ENCODE results near the gene SRMS.
"Not testable (repeated sequence)": the region's sequence is repeated elsewhere in the genome, so short reads cannot be mapped to it uniquely, and the experiment has no call there.

Gene SRMS

GRCh38 chr20:63520504-63520933 lies 27.0 kb downstream of the SRMS start, which contains the start of gene PPDPF:
PPDPF (plus strand) TSS chr20:63520765; CDS start chr20:63521309, 544 bp downstream.
- H3K4me3 Mint-ChIP-seq = peak within 1 kb of the TSS; percentile 84
- no peaks in the 10 kb centered on the region for H3K9me3 Mint-ChIP-seq (ENCODE audit: low read depth)
- H3K4me1 Mint-ChIP-seq (ENCODE audit: low read depth) = peaks cover 14% of the 10 kb centered on the region
- peaks cover 2% of the 10 kb centered on the region for H3K36me3 Mint-ChIP-seq
- no peaks in the 10 kb centered on the region for H3K27me3 Mint-ChIP-seq
- no peak within 1 kb of the TSS for H3K27ac Mint-ChIP-seq

GRCh38 chr20:63519668-63520503 lies 27.7 kb downstream of the SRMS start:
- Mint-ChIP-seq H3K4me3 (peak overlapping the region; percentile 69), H3K4me1 (ENCODE audit: low read depth) (peaks cover 14% of the 10 kb centered on the region), H3K27ac (no peak overlapping the region), H3K27me3 (no peaks in the 10 kb centered on the region), H3K36me3 (peaks cover 2% of the 10 kb centered on the region), H3K9me3 (ENCODE audit: low read depth) (no peaks in the 10 kb centered on the region)

- no peaks in the 10 kb centered on the region for H3K27me3 Mint-ChIP-seq
- H3K36me3 Mint-ChIP-seq = peaks cover 2% of the 10 kb centered on the region
- no peaks in the 10 kb centered on the region for H3K9me3 Mint-ChIP-seq (ENCODE audit: low read depth)
- no peak overlapping the region for H3K27ac Mint-ChIP-seq
- H3K4me3 Mint-ChIP-seq = peak overlapping the region; percentile 69
- H3K4me1 Mint-ChIP-seq (ENCODE audit: low read depth) = peaks cover 12% of the 10 kb centered on the region
Observed at GRCh38 chr20:63518946-63519667, 28.4 kb downstream of the SRMS start.

GRCh38 chr20:63518351-63518861 lies 29.1 kb downstream of the SRMS start:
- Mint-ChIP-seq H3K9me3 (ENCODE audit: low read depth) (no peaks in the 10 kb centered on the region), H3K27ac (no peak overlapping the region), H3K4me1 (ENCODE audit: low read depth) (peaks cover 9% of the 10 kb centered on the region), H3K27me3 (no peaks in the 10 kb centered on the region), H3K4me3 (peak overlapping the region; percentile 46), H3K36me3 (peaks cover 2% of the 10 kb centered on the region)

- Mint-ChIP-seq H3K9me3 (ENCODE audit: low read depth) (no peaks in the 10 kb centered on the region), H3K27ac (no peak overlapping the region), H3K4me3 (peak overlapping the region; percentile 47), H3K27me3 (no peaks in the 10 kb centered on the region), H3K4me1 (ENCODE audit: low read depth) (peaks cover 8% of the 10 kb centered on the region), H3K36me3 (peaks cover 1% of the 10 kb centered on the region)
Observed at GRCh38 chr20:63517376-63518309, 29.9 kb downstream of the SRMS start.

GRCh38 chr20:63514520-63514919 lies 33.0 kb downstream of the SRMS start:
- not testable (repeated sequence) for H3K9me3 Mint-ChIP-seq (ENCODE audit: low read depth); H3K4me1 Mint-ChIP-seq (ENCODE audit: low read depth); H3K27me3 Mint-ChIP-seq; H3K4me3 Mint-ChIP-seq; H3K27ac Mint-ChIP-seq; H3K36me3 Mint-ChIP-seq

- no peaks in the 10 kb centered on the region for H3K9me3 Mint-ChIP-seq (ENCODE audit: low read depth)
- peaks cover 9% of the 10 kb centered on the region for H3K27me3 Mint-ChIP-seq
- H3K4me1 Mint-ChIP-seq (ENCODE audit: low read depth) = peaks cover 2% of the 10 kb centered on the region
- H3K36me3 Mint-ChIP-seq = no peaks in the 10 kb centered on the region
- H3K27ac Mint-ChIP-seq = no peak overlapping the region
- H3K4me3 Mint-ChIP-seq = no peak overlapping the region
Observed at GRCh38 chr20:63513207-63513606, 34.3 kb downstream of the SRMS start.

- no peak overlapping the region for H3K4me3 Mint-ChIP-seq
- peaks cover 15% of the 10 kb centered on the region for H3K27me3 Mint-ChIP-seq
- H3K36me3 Mint-ChIP-seq = peaks cover under 1% of the 10 kb centered on the region
- H3K9me3 Mint-ChIP-seq (ENCODE audit: low read depth) = peaks cover under 1% of the 10 kb centered on the region
- no peaks in the 10 kb centered on the region for H3K4me1 Mint-ChIP-seq (ENCODE audit: low read depth)
- no peak overlapping the region for H3K27ac Mint-ChIP-seq
Observed at GRCh38 chr20:63509088-63509564, 38.4 kb downstream of the SRMS start.

- peaks cover 2% of the 10 kb centered on the region for H3K9me3 Mint-ChIP-seq (ENCODE audit: low read depth)
- no peak overlapping the region for H3K4me3 Mint-ChIP-seq
- H3K27me3 Mint-ChIP-seq = peaks cover 15% of the 10 kb centered on the region
- peaks cover 3% of the 10 kb centered on the region for H3K36me3 Mint-ChIP-seq
- no peaks in the 10 kb centered on the region for H3K4me1 Mint-ChIP-seq (ENCODE audit: low read depth)
- no peak overlapping the region for H3K27ac Mint-ChIP-seq
Observed at GRCh38 chr20:63508072-63508768, 39.3 kb downstream of the SRMS start.

- Mint-ChIP-seq H3K27ac (no peak overlapping the region), H3K4me3 (no peak overlapping the region), H3K36me3 (peaks cover 3% of the 10 kb centered on the region), H3K9me3 (ENCODE audit: low read depth) (peaks cover 2% of the 10 kb centered on the region), H3K27me3 (peaks cover 15% of the 10 kb centered on the region), H3K4me1 (ENCODE audit: low read depth) (no peaks in the 10 kb centered on the region)
Observed at GRCh38 chr20:63507083-63507743, 40.3 kb downstream of the SRMS start.

- Mint-ChIP-seq H3K4me1 (ENCODE audit: low read depth) (no peaks in the 10 kb centered on the region), H3K9me3 (ENCODE audit: low read depth) (peaks cover 2% of the 10 kb centered on the region), H3K27me3 (peaks cover 15% of the 10 kb centered on the region), H3K4me3 (no peak overlapping the region), H3K27ac (no peak overlapping the region), H3K36me3 (peaks cover 3% of the 10 kb centered on the region)
Observed at GRCh38 chr20:63505723-63506122, 41.8 kb downstream of the SRMS start.

- no peaks in the 10 kb centered on the region for H3K4me1 Mint-ChIP-seq (ENCODE audit: low read depth)
- no peak overlapping the region for H3K27ac Mint-ChIP-seq
- no peak overlapping the region for H3K4me3 Mint-ChIP-seq
- H3K9me3 Mint-ChIP-seq (ENCODE audit: low read depth) = peaks cover 2% of the 10 kb centered on the region
- H3K36me3 Mint-ChIP-seq = peaks cover 3% of the 10 kb centered on the region
- H3K27me3 Mint-ChIP-seq = peaks cover 15% of the 10 kb centered on the region
Observed at GRCh38 chr20:63505281-63505680, 42.3 kb downstream of the SRMS start.

- Mint-ChIP-seq H3K9me3 (ENCODE audit: low read depth) (peaks cover 2% of the 10 kb centered on the region), H3K4me3 (no peak overlapping the region), H3K27ac (no peak overlapping the region), H3K27me3 (peaks cover 13% of the 10 kb centered on the region), H3K36me3 (peaks cover 3% of the 10 kb centered on the region), H3K4me1 (ENCODE audit: low read depth) (no peaks in the 10 kb centered on the region)
Observed at GRCh38 chr20:63504642-63505041, 42.9 kb downstream of the SRMS start.

Data from activated naive CD8-positive, alpha-beta T cell (primary cell).